Brain pericyte (primary cell): Measurements from ENCODE around the gene PIH1D1.

Experiments used
- DNase-seq: peaks from one replicate; pipeline ENCODE4 v3.0.0-alpha.2; 2012; ENCODE audit warnings: low read depth, low spot score

Gene PIH1D1

GRCh38 chr19:49451430-49452181 is at the start of gene PIH1D1:
Gene PIH1D1, minus strand, starts transcription at chr19:49451814. Its CDS starts 240 bp downstream, at chr19:49451574.
- DNase-seq: peak; percentile 93

- no peak for DNase-seq
Measured at GRCh38 chr19:49499030-49499670, 47.5 kb upstream of the PIH1D1 start.

- no peak for DNase-seq
Measured at GRCh38 chr19:49498475-49498874, 46.9 kb upstream of the PIH1D1 start.

GRCh38 chr19:49497789-49498103 is 46.1 kb upstream of the PIH1D1 start:
- DNase-seq: no peak

- DNase-seq: no peak
Measured at GRCh38 chr19:49497047-49497788, 45.6 kb upstream of the PIH1D1 start.

GRCh38 chr19:49496574-49497008 is 45.0 kb upstream of the PIH1D1 start:
- DNase-seq: no peak

- no peak for DNase-seq
Measured at GRCh38 chr19:49492573-49493405, 41.2 kb upstream of the PIH1D1 start.

GRCh38 chr19:49491804-49492572 is 40.4 kb upstream of the PIH1D1 start:
- no peak for DNase-seq

GRCh38 chr19:49491030-49491803 is 39.6 kb upstream of the PIH1D1 start:
- DNase-seq: no peak

GRCh38 chr19:49490287-49491029 is 38.8 kb upstream of the PIH1D1 start:
- DNase-seq: no peak

GRCh38 chr19:49489601-49490167 is 38.1 kb upstream of the PIH1D1 start:
- no peak for DNase-seq

- no peak for DNase-seq
Measured at GRCh38 chr19:49488863-49489537, 37.4 kb upstream of the PIH1D1 start.

GRCh38 chr19:49488046-49488862 is 36.6 kb upstream of the PIH1D1 start:
- no peak for DNase-seq

GRCh38 chr19:49487277-49488045 is 35.8 kb upstream of the PIH1D1 start, which contains the start of gene RPL13A:
Gene RPL13A, plus strand, starts transcription at chr19:49487608. Its CDS starts 22 bp downstream, at chr19:49487630.
- peak; percentile 100 for DNase-seq

GRCh38 chr19:49486710-49487276 is 35.2 kb upstream of the PIH1D1 start:
- DNase-seq: no peak

GRCh38 chr19:49486232-49486631 is 34.6 kb upstream of the PIH1D1 start:
- DNase-seq: no peak
